ENCODE data around the gene YIPF7. TPM values are rescaled to one million over a fixed set of nuclear protein-coding genes. Genes with fewer than 3 reads are reported as not detected.

YIPF7 gene
- total and polyA plus RNA-seq, 9 of the 15 experiments (the other 6 are each of a cell fraction or from before 2014, with no cell fraction given): 0.14 TPM; not detected in 8

- TF ChIP-seq RERE (CRISPR knock-in tag; IDR thresholded peaks at IDR 0.05; ENCODE audit: borderline replicate concordance) (no peak), HCFC1 (IDR thresholded peaks at IDR 0.05; ENCODE audit: low read depth, low read length) (peak; percentile 80), DMBX1 (CRISPR knock-in tag; IDR thresholded peaks at IDR 0.05; ENCODE audit: borderline replicate concordance) (no peak), SIN3B (IDR thresholded peaks at IDR 0.05; ENCODE audit: low read depth) (peak; percentile 82), U2AF1 (optimal IDR thresholded peaks at IDR 0.05; ENCODE audit: low read depth, low read length) (no peak), KAT8 (IDR thresholded peaks at IDR 0.05; ENCODE audit: low read depth) (no peak), TBP (optimal IDR thresholded peaks at IDR 0.05; ENCODE audit: low read depth, low read length) (peak; percentile 87), NCOR1 (IDR thresholded peaks at IDR 0.05) (no peak), GATA2 (CRISPR knock-in tag; IDR thresholded peaks at IDR 0.05) (no peak), GABPB2 (CRISPR knock-in tag; conservative IDR thresholded peaks at IDR 0.05) (no peak), NBN (IDR thresholded peaks at IDR 0.05; ENCODE audit: low read depth) (no peak), NR2C2 (CRISPR knock-in tag; IDR thresholded peaks at IDR 0.05) (no peak), NR2C2 (tag; IDR thresholded peaks at IDR 0.05) (peak; percentile 72), ELF4 (CRISPR knock-in tag; IDR thresholded peaks at IDR 0.05) (0 out of 2 replicates have a peak, but pooled peaks have one; percentile 10), TAF1 (IDR thresholded peaks at IDR 0.05; ENCODE audit: control insufficient read depth, extremely low read depth, insufficient read depth, low read length, severe bottlenecking) (peak; percentile 94), NCOA4 (IDR thresholded peaks at IDR 0.05; ENCODE audit: partially characterized antibody) (no peak), ZNF408 (CRISPR knock-in tag; IDR thresholded peaks at IDR 0.05; ENCODE audit: low read depth) (no peak), KLF10 (CRISPR knock-in tag; IDR thresholded peaks at IDR 0.05) (no peak), HIVEP1 (CRISPR knock-in tag; IDR thresholded peaks at IDR 0.05) (0 out of 2 replicates have a peak, but pooled peaks have one; percentile 4), RBM39 (optimal IDR thresholded peaks at IDR 0.05; ENCODE audit: low read depth, low read length) (no peak)
- TF ChIP-seq, protein P1, sequence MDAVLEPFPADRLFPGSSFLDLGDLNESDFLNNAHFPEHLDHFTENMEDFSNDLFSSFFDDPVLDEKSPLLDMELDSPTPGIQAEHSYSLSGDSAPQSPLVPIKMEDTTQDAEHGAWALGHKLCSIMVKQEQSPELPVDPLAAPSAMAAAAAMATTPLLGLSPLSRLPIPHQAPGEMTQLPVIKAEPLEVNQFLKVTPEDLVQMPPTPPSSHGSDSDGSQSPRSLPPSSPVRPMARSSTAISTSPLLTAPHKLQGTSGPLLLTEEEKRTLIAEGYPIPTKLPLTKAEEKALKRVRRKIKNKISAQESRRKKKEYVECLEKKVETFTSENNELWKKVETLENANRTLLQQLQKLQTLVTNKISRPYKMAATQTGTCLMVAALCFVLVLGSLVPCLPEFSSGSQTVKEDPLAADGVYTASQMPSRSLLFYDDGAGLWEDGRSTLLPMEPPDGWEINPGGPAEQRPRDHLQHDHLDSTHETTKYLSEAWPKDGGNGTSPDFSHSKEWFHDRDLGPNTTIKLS (IDR thresholded peaks at IDR 0.05; ENCODE audit: borderline replicate concordance, low read depth): peak; percentile 61; the same call in 1 of the 2 replicates
Measured at GRCh38 chr4:44678094-44679041, 26.9 kb upstream of the YIPF7 start, which contains the start of gene GUF1 (continued).
